Testis (tissue), 3 donors: ENCODE measurements around the gene RUBCNL. TPM values are rescaled to one million over a fixed set of nuclear protein-coding genes. Genes with fewer than 3 reads are reported as not detected.

Experiments
- DNase-seq: peaks from one replicate; pipeline ENCODE4 v3.0.0-alpha.2; 2019
- H3K27ac ChIP-seq, 2 donors: fragments of 200-600 bp; sonication (generic); one replicate each; pipeline ENCODE4 v1.5.1; 2019
- H3K27me3 ChIP-seq: fragments of 200-600 bp; sonication (generic); one replicate; pipeline ENCODE4 v1.5.1; 2019
- H3K36me3 ChIP-seq: fragments of 200-600 bp; sonication (generic); one replicate; pipeline ENCODE4 v1.5.1; 2017; ENCODE audit warnings: low read depth; ENCODE audit errors: missing control alignments
- H3K4me1 ChIP-seq: fragments of 200-600 bp; sonication (generic); one replicate; pipeline ENCODE4 v1.5.1; 2019
- H3K4me3 ChIP-seq, 2 donors: fragments of 200-600 bp; sonication (generic); one replicate each; pipeline ENCODE4 v1.5.1; 2017 to 2019
- H3K9me3 ChIP-seq: fragments of 200-600 bp; sonication (generic); one replicate; pipeline ENCODE4 v1.5.1; 2017
- POLR2A ChIP-seq: fragments of 450-650 bp; IDR thresholded peaks from one replicate; pipeline ENCODE4 v1.6.1; 2017; ENCODE audit warnings: antibody characterized with exemption, mild to moderate bottlenecking, moderate library complexity
- WGBS, 2 donors: methylation state at CpG; one replicate each; pipeline ENCODE4 v1.1.5; 2018; 5-methylcytosine and 5-hydroxymethylcytosine counted together
- intact Hi-C: fragments of 100-400 bp; cut with DNase I; formaldehyde crosslinking; loops from one replicate; pipeline ENCODE4 v1.15.1; 2023; ENCODE audit warnings: low total_unique reads
- polyA plus RNA-seq: library from polyadenylated mRNA; stranded (reverse); fragments of 350-450 nt; fragmentation: Illumina TruSeq; extraction: RNeasy Lipid Tissue Mini Kit (QIAGEN cat#74804); gene quantifications from one replicate; pipeline ENCODE4 v1.2.3, GENCODE V29; 2014; ENCODE audit warnings: low read depth, low replicate concordance; ENCODE audit not compliant: insufficient read depth
- total RNA-seq, 2 donors: library from RNA; depleted of rRNA; stranded (reverse); fragments of >200 nt; gene quantifications; one replicate each; pipeline ENCODE4 v1.2.3, GENCODE V29; 2016
- TF ChIP-seq, protein P1 (sequence below), 3 experiments: fragments of 450-650 bp in 2 of 3; fragments of 200-600 bp in 1 of 3; sonication (generic) in 1 of 3; IDR thresholded peaks; one replicate each; pipeline ENCODE4 v1.5.1; 2016 to 2019; ENCODE audit warnings: antibody characterized with exemption in 3 of 3, mild to moderate bottlenecking in 2 of 3, moderate library complexity in 1 of 3

Gene RUBCNL
- total and polyA plus RNA-seq, 3 donors from 2014 or later, result 18.3 to 45.6 (median 36.2) TPM

DNA sequence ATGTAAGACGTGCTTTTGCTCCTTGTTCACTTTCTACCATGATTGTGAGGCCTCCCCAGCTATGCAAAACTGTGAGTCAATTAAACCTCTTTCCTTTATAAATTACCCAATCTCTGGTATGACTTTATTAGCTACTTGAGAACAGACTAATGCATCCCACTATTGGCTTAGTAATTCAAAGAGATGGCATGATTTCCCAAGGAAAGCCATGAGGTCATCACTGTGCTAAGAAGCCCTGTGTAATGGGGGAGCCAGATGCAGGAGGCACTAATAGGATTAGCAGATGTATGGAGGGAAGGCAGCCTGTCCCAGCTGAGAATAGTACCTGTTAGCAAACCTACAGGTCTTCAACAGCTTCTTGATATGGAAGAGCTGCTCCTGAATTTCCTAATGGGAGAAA is 38.1 kb downstream of the RUBCNL start:
- intact Hi-C loops, result no loop called here
- WGBS, 2 donors, result 88 to 100% methylated on average over 1 of the region's 1 CpG
- no peak overlapping the region for H3K27ac ChIP-seq
- H3K4me3 ChIP-seq, result no peak overlapping the region
- no peaks in the 10 kb centered on the region for H3K9me3 ChIP-seq
- no peaks in the 10 kb centered on the region for H3K36me3 ChIP-seq
- H3K27me3 ChIP-seq, result no peaks in the 10 kb centered on the region
- no peak for TF ChIP-seq POLR2A
- TF ChIP-seq, protein P1, sequence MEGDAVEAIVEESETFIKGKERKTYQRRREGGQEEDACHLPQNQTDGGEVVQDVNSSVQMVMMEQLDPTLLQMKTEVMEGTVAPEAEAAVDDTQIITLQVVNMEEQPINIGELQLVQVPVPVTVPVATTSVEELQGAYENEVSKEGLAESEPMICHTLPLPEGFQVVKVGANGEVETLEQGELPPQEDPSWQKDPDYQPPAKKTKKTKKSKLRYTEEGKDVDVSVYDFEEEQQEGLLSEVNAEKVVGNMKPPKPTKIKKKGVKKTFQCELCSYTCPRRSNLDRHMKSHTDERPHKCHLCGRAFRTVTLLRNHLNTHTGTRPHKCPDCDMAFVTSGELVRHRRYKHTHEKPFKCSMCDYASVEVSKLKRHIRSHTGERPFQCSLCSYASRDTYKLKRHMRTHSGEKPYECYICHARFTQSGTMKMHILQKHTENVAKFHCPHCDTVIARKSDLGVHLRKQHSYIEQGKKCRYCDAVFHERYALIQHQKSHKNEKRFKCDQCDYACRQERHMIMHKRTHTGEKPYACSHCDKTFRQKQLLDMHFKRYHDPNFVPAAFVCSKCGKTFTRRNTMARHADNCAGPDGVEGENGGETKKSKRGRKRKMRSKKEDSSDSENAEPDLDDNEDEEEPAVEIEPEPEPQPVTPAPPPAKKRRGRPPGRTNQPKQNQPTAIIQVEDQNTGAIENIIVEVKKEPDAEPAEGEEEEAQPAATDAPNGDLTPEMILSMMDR (IDR thresholded peaks at IDR 0.05), result no peak
- DNase-seq, result no peak
- peaks cover 4% of the 10 kb centered on the region for H3K4me1 ChIP-seq

DNA sequence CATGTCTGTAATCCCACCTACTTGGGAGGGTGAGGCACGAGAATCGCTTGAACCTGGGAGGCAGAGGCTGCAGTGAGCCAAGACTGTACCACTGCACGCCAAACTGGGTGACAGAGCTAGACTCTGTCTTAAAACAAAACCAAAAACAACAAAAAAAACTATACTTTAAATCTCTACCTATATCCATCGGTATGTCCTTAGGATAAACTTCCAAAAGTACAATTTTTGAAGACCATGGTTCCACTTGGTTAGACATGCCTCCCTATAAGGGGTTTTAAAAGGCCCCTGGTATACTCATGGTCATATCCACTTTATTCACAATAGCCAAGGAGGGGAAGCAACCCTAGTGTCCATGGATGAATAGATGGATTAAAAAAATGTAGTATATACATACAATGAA is 39.8 kb downstream of the RUBCNL start:
- intact Hi-C loops, result no loop called here
- Histone ChIP-seq H3K27ac (no peak overlapping the region), H3K36me3 (no peaks in the 10 kb centered on the region), H3K27me3 (no peaks in the 10 kb centered on the region), H3K4me1 (peaks cover 4% of the 10 kb centered on the region), H3K9me3 (no peaks in the 10 kb centered on the region), H3K4me3 (no peak overlapping the region)
- 87 to 95% methylated on average over 4 of the region's 4 CpGs for WGBS, 2 donors
- no peak for TF ChIP-seq POLR2A
- TF ChIP-seq, protein P1 (IDR thresholded peaks at IDR 0.05), result no peak
- no peak for DNase-seq

DNA sequence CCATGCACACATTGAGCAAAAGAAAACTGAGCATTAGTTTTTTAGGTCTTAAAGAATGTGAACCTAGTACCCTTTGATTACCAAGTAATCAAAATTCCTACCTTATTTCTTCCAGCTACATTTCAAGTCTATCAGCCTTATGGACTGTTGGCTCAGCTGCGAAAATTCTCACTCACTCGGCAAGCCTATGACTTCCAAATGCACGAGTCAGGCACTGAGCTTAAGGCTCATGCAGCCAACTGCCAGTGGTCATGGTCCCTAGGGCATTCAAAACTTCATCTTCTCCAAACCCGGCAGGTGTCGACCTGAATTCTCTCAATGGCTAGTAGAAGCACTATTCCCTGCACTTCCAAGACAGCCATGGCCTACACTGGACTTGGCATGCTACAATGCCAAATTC is 41.2 kb downstream of the RUBCNL start:
- TF ChIP-seq, protein P1 (IDR thresholded peaks at IDR 0.05), result no peak
- no peak for TF ChIP-seq POLR2A
- no peaks in the 10 kb centered on the region for H3K27me3 ChIP-seq
- H3K9me3 ChIP-seq, result no peaks in the 10 kb centered on the region
- H3K27ac ChIP-seq, result no peak overlapping the region
- no peak overlapping the region for H3K4me3 ChIP-seq
- 65 to 66% methylated on average over 5 of the region's 5 CpGs for WGBS, 2 donors
- DNase-seq, result no peak
- no peaks in the 10 kb centered on the region for H3K36me3 ChIP-seq
- intact Hi-C loops, result no loop called here
- H3K4me1 ChIP-seq, result peaks cover 4% of the 10 kb centered on the region

DNA sequence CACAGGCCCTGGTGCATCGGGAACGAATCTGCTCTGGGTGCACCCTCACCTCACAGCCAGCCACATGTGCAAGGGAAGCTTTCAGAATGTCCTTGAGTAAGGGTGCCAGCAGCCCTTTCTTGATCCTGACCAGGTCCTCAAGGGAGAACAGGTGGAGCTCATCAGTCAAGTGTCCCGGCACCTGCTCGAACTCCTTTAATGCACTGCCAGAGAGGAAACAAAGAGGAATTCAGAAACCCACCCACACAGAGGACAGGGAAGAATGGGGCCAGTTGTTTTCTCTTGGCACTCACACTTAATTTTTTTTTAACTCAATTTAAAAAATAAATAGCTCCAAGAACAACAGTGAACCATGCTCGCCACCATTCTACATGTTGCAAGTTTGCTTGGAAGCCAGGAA is 41.7 kb downstream of the RUBCNL start:
- 25 to 38% methylated on average over 5 of the region's 5 CpGs for WGBS, 2 donors
- intact Hi-C loops, result no loop called here
- Histone ChIP-seq H3K9me3 (no peaks in the 10 kb centered on the region), H3K36me3 (no peaks in the 10 kb centered on the region), H3K27me3 (no peaks in the 10 kb centered on the region), H3K4me1 (peaks cover 4% of the 10 kb centered on the region), H3K27ac (no peak overlapping the region), H3K4me3 (no peak overlapping the region)
- no peak for DNase-seq
- no peak for TF ChIP-seq POLR2A
- TF ChIP-seq, protein P1 (IDR thresholded peaks at IDR 0.05), result no peak

DNA sequence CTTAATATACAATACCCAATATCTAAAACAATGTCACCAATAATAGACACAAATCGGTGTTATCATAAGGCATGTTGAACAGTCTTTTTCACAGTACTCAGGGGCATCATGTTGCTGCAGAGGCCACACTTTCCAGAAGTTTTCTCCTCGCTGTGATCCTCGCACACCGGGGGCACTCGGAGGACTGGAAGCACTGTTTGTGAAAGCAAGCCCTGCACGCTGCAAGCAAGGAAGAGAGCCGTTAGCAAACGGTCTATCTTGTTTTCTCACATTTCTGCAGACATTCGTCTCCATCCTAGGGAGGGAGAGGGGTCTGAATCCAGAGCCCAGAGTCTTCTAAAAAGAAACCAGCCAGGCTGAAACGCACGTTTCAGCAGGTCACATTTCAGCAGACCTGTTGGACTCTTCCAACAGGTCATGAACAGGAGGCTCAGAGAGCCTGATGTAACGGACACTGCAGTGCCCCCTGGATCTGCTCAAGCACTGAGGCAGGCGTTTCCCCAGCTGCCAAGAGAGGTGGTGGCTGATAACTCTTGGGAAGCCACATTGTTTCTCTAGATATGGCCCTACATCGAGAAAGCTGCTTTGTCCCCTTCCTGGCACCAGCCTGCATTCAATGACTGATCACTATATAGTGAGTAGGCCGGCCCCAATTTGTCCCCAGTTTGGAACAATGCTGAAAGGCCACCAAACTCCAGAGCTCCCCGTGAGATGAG is 43.6 kb downstream of the RUBCNL start:
- Histone ChIP-seq H3K9me3 (no peaks in the 10 kb centered on the region), H3K27ac (no peak overlapping the region), H3K4me1 (peaks cover 4% of the 10 kb centered on the region), H3K36me3 (no peaks in the 10 kb centered on the region), H3K4me3 (no peak overlapping the region), H3K27me3 (no peaks in the 10 kb centered on the region)
- intact Hi-C loops, result no loop called here
- TF ChIP-seq, protein P1 (IDR thresholded peaks at IDR 0.05), result no peak
- no peak for TF ChIP-seq POLR2A
- no peak for DNase-seq
- WGBS, 2 donors, result 87 to 90% methylated on average over 16 of the region's 16 CpGs
